Testis (tissue), 2 donors: ENCODE data around the gene FRS2.

Source experiments
- CTCF ChIP-seq, 3 experiments: fragments of 450-650 bp in 2 of 3; fragments of 200-600 bp in 1 of 3; sonication (generic) in 1 of 3; IDR thresholded peaks; one replicate each; pipeline ENCODE4 v1.5.1; 2016 to 2019; ENCODE audit warnings: antibody characterized with exemption in 3 of 3, mild to moderate bottlenecking in 2 of 3, moderate library complexity in 1 of 3
- POLR2A ChIP-seq: fragments of 450-650 bp; IDR thresholded peaks from one replicate; pipeline ENCODE4 v1.6.1; 2017; ENCODE audit warnings: antibody characterized with exemption, mild to moderate bottlenecking, moderate library complexity

GRCh38 chr12:69431591-69432222 lies 38.5 kb upstream of the FRS2 start:
- TF ChIP-seq POLR2A (no peak), CTCF (IDR thresholded peaks at IDR 0.05) (no peak)
